H1 (cell line): Measurements from ENCODE around the gene SRF. TPM values are rescaled to one million over a fixed set of nuclear protein-coding genes. Genes with fewer than 3 reads are reported as not detected.

Source experiments
- CTCF ChIA-PET: fragments of 300-600 bp; sonication (Branson Sonifier 250); formaldehyde crosslinking; loops from one replicate; lab custom pipeline; 2021; ENCODE audit not compliant: partially characterized antibody; lab: Charles Lee
- POLR2A ChIA-PET: fragments of 300-600 bp; sonication (Branson Sonifier 250); formaldehyde crosslinking; loops from one replicate; lab custom pipeline; 2021; ENCODE audit warnings: inconsistent platforms; ENCODE audit not compliant: partially characterized antibody; lab: Charles Lee
- DNase-seq, 2 experiments: peaks; one replicate each; pipeline versions ENCODE4 v3.0.0 to v3.0.0-alpha.2; 2010 to 2022; ENCODE audit warnings: low spot score in 2 of 2, low read depth in 1 of 2, mixed read lengths in 1 of 2
- FAIRE-seq: peaks from 2 replicates; lab custom pipeline; 2011; peaks lifted over from hg19 to GRCh38; lab: Jason Lieb, UNC
- H2AFZ ChIP-seq: 2 replicates; pipeline ENCODE4 v1.8.1; 2012; ENCODE audit warnings: low read length, inconsistent platforms
- H2AK5ac ChIP-seq: 2 replicates; pipeline ENCODE4 v1.6.1; 2013; ENCODE audit warnings: low read depth, low read length
- H2BK120ac ChIP-seq: replicated peaks from 2 replicates; pipeline ENCODE3; 2013; ENCODE audit warnings: low read depth, low read length, inconsistent platforms
- H2BK12ac ChIP-seq: 2 replicates; pipeline ENCODE4 v1.6.1; 2013; ENCODE audit warnings: low read depth, low read length
- H2BK15ac ChIP-seq: 2 replicates; pipeline ENCODE4 v1.6.1; 2013; ENCODE audit warnings: low read length
- H2BK20ac ChIP-seq: 2 replicates; pipeline ENCODE4 v1.6.1; 2013; ENCODE audit warnings: low read length
- H2BK5ac ChIP-seq: 2 replicates; pipeline ENCODE4 v1.6.1; 2013; ENCODE audit warnings: low read depth, low read length
- H3K14ac ChIP-seq: 2 replicates; pipeline ENCODE4 v1.6.1; 2013; ENCODE audit warnings: inconsistent platforms; ENCODE audit not compliant: insufficient read length
- H3K18ac ChIP-seq: 2 replicates; pipeline ENCODE4 v1.6.1; 2013; ENCODE audit warnings: low read length; ENCODE audit errors: extremely low read depth
- H3K23ac ChIP-seq: 2 replicates; pipeline ENCODE4 v1.6.1; 2013; ENCODE audit warnings: inconsistent platforms; ENCODE audit not compliant: insufficient read length
- H3K23me2 ChIP-seq: 2 replicates; pipeline ENCODE4 v1.6.1; 2013; ENCODE audit warnings: low read depth, low read length
- H3K27ac ChIP-seq: 2 replicates; pipeline ENCODE4 v1.6.1; 2011; ENCODE audit warnings: low read depth, low read length, inconsistent platforms
- H3K27me3 ChIP-seq, 4 experiments: replicated peaks in 1 of 4; 1 replicate in 1 of 4; 2 replicates in 3 of 4; pipeline versions ENCODE4 v1.6.1 to v1.8.1; 2011 to 2013; ENCODE audit warnings: low read length in 3 of 4, mild to moderate bottlenecking in 3 of 4, inconsistent platforms in 2 of 4, mixed read lengths in 2 of 4, moderate library complexity in 1 of 4; ENCODE audit not compliant: control insufficient read depth in 3 of 4, insufficient read depth in 3 of 4; ENCODE audit errors: extremely low read depth in 1 of 4
- H3K36me3 ChIP-seq, 4 experiments: 2 replicates each; pipeline versions ENCODE4 v1.6.1 to v1.8.1; 2011 to 2013; ENCODE audit warnings: mild to moderate bottlenecking in 4 of 4, low read length in 3 of 4, moderate library complexity in 2 of 4, control low read depth in 1 of 4, inconsistent platforms in 1 of 4; ENCODE audit not compliant: insufficient read depth in 4 of 4, control insufficient read depth in 2 of 4
- H3K4ac ChIP-seq: replicated peaks from 2 replicates; pipeline ENCODE3; 2013; ENCODE audit warnings: low read length, low read depth, mixed read lengths, inconsistent platforms; ENCODE audit not compliant: insufficient read length
- H3K4me1 ChIP-seq, 4 experiments: replicated peaks in 1 of 4; 1 replicate in 1 of 4; 2 replicates in 3 of 4; pipeline versions ENCODE4 v1.6.1 to v1.8.1; 2011 to 2013; ENCODE audit warnings: low read length in 3 of 4, inconsistent platforms in 2 of 4, mixed read lengths in 1 of 4; ENCODE audit not compliant: insufficient read depth in 4 of 4, control insufficient read depth in 3 of 4
- H3K4me2 ChIP-seq, 2 experiments: 2 replicates each; pipeline versions ENCODE4 v1.6.1 to v1.8.1; 2011 to 2013; ENCODE audit warnings: low read depth in 2 of 2, low read length in 2 of 2, control low read depth in 1 of 2, inconsistent platforms in 1 of 2, mild to moderate bottlenecking in 1 of 2; ENCODE audit not compliant: insufficient read depth in 1 of 2
- H3K4me3 ChIP-seq, 4 experiments: fragments of 200-600, 300-600 bp in 1 of 4; sonication (generic), shearing (Covaris generic), sonication (Bioruptor Twin) in 1 of 4; 2 replicates each; pipeline versions ENCODE4 v1.5.1 to v1.8.1; 2011 to 2016; ENCODE audit warnings: low read length in 4 of 4, low read depth in 3 of 4, control low read depth in 2 of 4, inconsistent platforms in 2 of 4, mild to moderate bottlenecking in 2 of 4, mixed read lengths in 1 of 4, moderate library complexity in 1 of 4; ENCODE audit not compliant: insufficient read depth in 2 of 4; ENCODE audit errors: extremely low read depth in 1 of 4
- H3K56ac ChIP-seq: replicated peaks from 2 replicates; pipeline ENCODE3; 2013; ENCODE audit warnings: low read depth, mild to moderate bottlenecking, mixed read lengths, low read length, inconsistent platforms; ENCODE audit not compliant: insufficient read length
- H3K79me1 ChIP-seq: 2 replicates; pipeline ENCODE4 v1.6.1; 2013; ENCODE audit warnings: low read depth, low read length, control low read depth
- H3K79me2 ChIP-seq, 2 experiments: 2 replicates each; pipeline versions ENCODE4 v1.6.1 to v1.8.1; 2012 to 2013; ENCODE audit warnings: low read length in 2 of 2, mild to moderate bottlenecking in 2 of 2, inconsistent platforms in 1 of 2; ENCODE audit not compliant: insufficient read depth in 2 of 2, control insufficient read depth in 1 of 2
- H3K9ac ChIP-seq, 4 experiments: replicated peaks in 1 of 4; 1 replicate in 1 of 4; 2 replicates in 3 of 4; pipeline versions ENCODE4 v1.6.1 to v1.8.1; 2011 to 2013; ENCODE audit warnings: low read depth in 3 of 4, low read length in 3 of 4, control low read depth in 2 of 4, mild to moderate bottlenecking in 2 of 4, moderate library complexity in 2 of 4, inconsistent platforms in 1 of 4; ENCODE audit errors: extremely low read depth in 1 of 4
- H3K9me3 ChIP-seq, 2 experiments: 2 replicates each; pipeline versions ENCODE4 v1.6.1 to v1.8.1; 2012 to 2013; ENCODE audit warnings: mild to moderate bottlenecking in 2 of 2, moderate library complexity in 2 of 2, control low read depth in 1 of 2, inconsistent platforms in 1 of 2, low read depth in 1 of 2, low read length in 1 of 2, mixed read lengths in 1 of 2; ENCODE audit not compliant: insufficient read depth in 2 of 2
- H4K20me1 ChIP-seq, 2 experiments: replicated peaks in 1 of 2; 2 replicates each; pipeline versions ENCODE3 to v1.8.1; 2011 to 2013; ENCODE audit warnings: inconsistent platforms in 2 of 2, low read length in 2 of 2, mild to moderate bottlenecking in 1 of 2; ENCODE audit not compliant: insufficient read depth in 2 of 2, control insufficient read depth in 1 of 2
- H4K5ac ChIP-seq: 2 replicates; pipeline ENCODE4 v1.6.1; 2013; ENCODE audit warnings: low read length, low read depth, mixed read lengths, inconsistent platforms; ENCODE audit not compliant: insufficient read length
- H4K8ac ChIP-seq: 2 replicates; pipeline ENCODE4 v1.8.0; 2013; ENCODE audit warnings: mild to moderate bottlenecking, moderate library complexity, low read length, inconsistent platforms; ENCODE audit not compliant: insufficient read depth; ENCODE audit errors: extremely low read depth
- H4K91ac ChIP-seq: replicated peaks from 2 replicates; pipeline ENCODE3; 2013; ENCODE audit warnings: low read length, mixed read lengths, inconsistent platforms; ENCODE audit not compliant: insufficient read length
- CHD2 ChIP-seq: IDR thresholded peaks from 2 replicates; pipeline ENCODE4 v1.6.1; 2012; ENCODE audit warnings: low read length, improper control_type of control experiment
- JUND ChIP-seq: IDR thresholded peaks from 2 replicates; pipeline ENCODE4 v1.6.1; 2011; ENCODE audit warnings: mild to moderate bottlenecking, improper control_type of control experiment, low read length
- KDM1A ChIP-seq: fragments of 200-600, 300-600 bp; sonication (generic); IDR thresholded peaks from 2 replicates; pipeline ENCODE4 v1.7.1; 2016; ENCODE audit warnings: mild to moderate bottlenecking, low read length, borderline replicate concordance
- POLR2A ChIP-seq, 2 experiments: IDR thresholded peaks; 1 replicate in 1 of 2; 2 replicates in 1 of 2; pipeline ENCODE4 v1.6.1; 2011; ENCODE audit warnings: low read depth in 2 of 2, low read length in 2 of 2, mild to moderate bottlenecking in 2 of 2; ENCODE audit errors: control extremely low read depth in 1 of 2
- RFX5 ChIP-seq: IDR thresholded peaks from 2 replicates; pipeline ENCODE4 v1.6.1; 2011; ENCODE audit warnings: low read depth, low read length, improper control_type of control experiment, borderline replicate concordance
- WGBS, 2 experiments: shearing (Covaris generic) in 1 of 2; methylation state at CpG; one replicate each; pipeline versions ENCODE4 v1.1.6 to v1.1.7; 2013 to 2015; ENCODE audit warnings: low lambda C conversion rate in 2 of 2, mixed read lengths in 2 of 2, inconsistent platforms in 1 of 2, low coverage in 1 of 2, missing lambda C conversion rate in 1 of 2; ENCODE audit not compliant: insufficient replicate concordance in 2 of 2, insufficient coverage in 1 of 2, insufficient read length in 1 of 2; ENCODE audit errors: extremely low coverage in 1 of 2, missing lambda C conversion rate in 1 of 2; 5-methylcytosine and 5-hydroxymethylcytosine counted together
- polyA plus RNA-seq, 7 experiments: library from polyadenylated mRNA; depleted of rRNA in 3 of 7; stranded (reverse) in 5 of 7; unstranded in 2 of 7; fragments of >200 nt in 5 of 7; fragments of 200-250 nt in 2 of 7; gene quantifications; 1 replicate in 5 of 7; 2 replicates in 1 of 7; 4 replicates in 1 of 7; pipeline versions ENCODE4 v1.2.1 to v1.2.3, GENCODE V29; 2011 to 2013; ENCODE audit warnings: missing spikeins in 2 of 7, mixed read lengths in 2 of 7
- total RNA-seq: library from RNA; stranded (reverse); fragmentation: NEBNext Ultra II Directional; extraction: Animal tissue kit (Norgen Biotek cat#: 25700); gene quantifications from 2 replicates; pipeline ENCODE4 v1.2.1, GENCODE V29; 2021

The SRF gene
- total and polyA plus RNA-seq, 2 of the 8 experiments (the other 6 are each of a cell fraction or from before 2014, with no cell fraction given), result 49.0 to 69.5 TPM

DNA sequence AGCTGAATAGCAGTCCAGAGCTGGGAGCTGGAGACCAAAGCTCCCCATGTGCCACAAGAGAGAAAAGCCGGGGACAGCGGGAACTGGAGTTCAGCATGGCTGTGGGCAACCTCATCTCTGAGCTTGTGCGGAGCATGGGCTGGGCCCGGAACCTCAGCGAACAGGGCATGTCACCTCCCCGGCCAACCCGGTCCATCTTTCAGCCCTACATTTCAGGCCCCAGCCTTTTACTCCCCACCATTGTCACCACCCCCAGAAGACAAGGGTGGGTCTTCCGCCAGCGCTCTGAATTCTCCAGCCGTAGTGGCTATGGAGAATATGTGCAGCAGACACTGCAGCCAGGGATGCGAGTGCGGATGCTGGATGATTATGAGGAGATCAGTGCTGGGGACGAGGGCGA lies 14.9 kb downstream of the SRF start:
- Histone ChIP-seq H2BK120ac (no peak overlapping the region), H3K9me3 (no peaks in the 10 kb centered on the region), H4K20me1 (no peaks in the 10 kb centered on the region), H4K91ac (no peak overlapping the region), H3K14ac (no peak overlapping the region), H2BK15ac (no peak overlapping the region), H4K5ac (no peak overlapping the region), H3K27ac (no peak overlapping the region), H3K23ac (no peak overlapping the region), H3K9ac (no peak overlapping the region), H2BK12ac (no peak overlapping the region), H3K4me2 (no peak overlapping the region), H3K27me3 (no peaks in the 10 kb centered on the region; a peak in 1 of 7 replicates), H2BK5ac (no peak overlapping the region), H2AK5ac (no peak overlapping the region), H3K4me1 (peaks cover 0 to 3% (median 1%) of the 10 kb centered on the region in 4 experiments; a peak in 1 of 7 replicates), H3K23me2 (peaks cover 8% of the 10 kb centered on the region), H3K4ac (no peak overlapping the region), H3K56ac (no peak overlapping the region), H3K36me3 (peaks cover 0 to 3% (median 0%) of the 10 kb centered on the region in 4 experiments; a peak in 1 of 8 replicates), H3K4me3 (no peak overlapping the region), H4K8ac (no peak overlapping the region), H3K18ac (no peak overlapping the region), H3K79me1 (no peaks in the 10 kb centered on the region), H3K79me2 (no peaks in the 10 kb centered on the region), H2BK20ac (no peak overlapping the region), H2AFZ (no peak overlapping the region)
- FAIRE-seq (no peak), DNase-seq (no peak)
- ChIA-PET POLR2A (interaction anchor here (0.7 to 2.9 kb wide), 3 partner anchors 9 to 15 kb away, joined by 3 to 16 read pairs (median 9); partner anchors contain the start of gene SRF), CTCF (no interaction called here)
- TF ChIP-seq RFX5 (no peak), CHD2 (no peak), JUND (no peak), KDM1A (no peak), POLR2A (IDR thresholded peaks at IDR 0.05; ENCODE audit: control extremely low read depth in 1 of 2, low read depth in 2 of 2, low read length in 2 of 2) (no peak)
- 91% methylated on average over 14 of the region's 14 CpGs; no CpG with 5 or more reads in 1 of the 2 experiments for WGBS, 2 experiments
